ENCODE data around the gene HPX.

- TF ChIP-seq CTCF (IDR thresholded peaks at IDR 0.05 in 4 of 5, conservative IDR thresholded peaks at IDR 0.05 in 1 of 5) (no peak), POLR2A (IDR thresholded peaks at IDR 0.05) (no peak)
Measured at GRCh38 chr11:6489306-6489705, 48.5 kb upstream of the HPX start.
